ENCODE measurements around the gene C1orf21. TPM values are rescaled to one million over a fixed set of nuclear protein-coding genes. Genes with fewer than 3 reads are reported as not detected.

Gene C1orf21
- total RNA-seq, 4 donors from 2014 or later = 106 to 206 (median 154) TPM

GRCh38 chr1:184412472-184412871, 25.6 kb downstream of the C1orf21 start:
- ATAC-seq (no peak), DNase-seq (no peak)
- Histone ChIP-seq H3K9me3 (no peaks in the 10 kb centered on the region), H3K27ac (no peak overlapping the region), H3K4me3 (no peak overlapping the region), H3K4me1 (peaks cover 75 to 89% of the 10 kb centered on the region in 2 donors), H3K36me3 (peaks cover 0 to 10% of the 10 kb centered on the region in 2 donors), H3K27me3 (no peaks in the 10 kb centered on the region)
- intact Hi-C loops (cut with DNase I; ENCODE audit: low total_unique reads) = no loop called here
- in situ Hi-C loops (cut with MboI; ENCODE audit: low sequenced_read_pairs in 4 of 4) = no loop called here
- TF ChIP-seq POLR2A (IDR thresholded peaks at IDR 0.05) = no peak
- no peak for TF ChIP-seq CTCF (IDR thresholded peaks at IDR 0.05 in 4 of 5, conservative IDR thresholded peaks at IDR 0.05 in 1 of 5)

GRCh38 chr1:184416481-184416880, 29.7 kb downstream of the C1orf21 start:
- ATAC-seq (no peak), DNase-seq (no peak)
- H3K9me3 ChIP-seq = no peaks in the 10 kb centered on the region
- TF ChIP-seq POLR2A (IDR thresholded peaks at IDR 0.05) (no peak), CTCF (IDR thresholded peaks at IDR 0.05 in 4 of 5, conservative IDR thresholded peaks at IDR 0.05 in 1 of 5) (no peak)
- H3K27ac ChIP-seq = peak overlapping the region in 1 of 4 donors; percentile 62
- in situ Hi-C loops (cut with MboI; ENCODE audit: low sequenced_read_pairs in 4 of 4) (no loop called here), intact Hi-C loops (cut with DNase I; ENCODE audit: low total_unique reads) (no loop called here)
- H3K36me3 ChIP-seq = peaks cover 0 to 10% of the 10 kb centered on the region in 2 donors
- H3K4me1 ChIP-seq = peaks cover 82 to 96% of the 10 kb centered on the region in 2 donors
- no peaks in the 10 kb centered on the region for H3K27me3 ChIP-seq
- no peak overlapping the region for H3K4me3 ChIP-seq

GRCh38 chr1:184416946-184417345, 30.1 kb downstream of the C1orf21 start:
- Histone ChIP-seq H3K27me3 (no peaks in the 10 kb centered on the region), H3K36me3 (peaks cover 0 to 10% of the 10 kb centered on the region in 2 donors), H3K4me3 (no peak overlapping the region), H3K27ac (peak overlapping the region in 1 of 4 donors; percentile 62), H3K9me3 (no peaks in the 10 kb centered on the region), H3K4me1 (peaks cover 83 to 96% of the 10 kb centered on the region in 2 donors)
- intact Hi-C loops (cut with DNase I; ENCODE audit: low total_unique reads) (no loop called here), in situ Hi-C loops (cut with MboI; ENCODE audit: low sequenced_read_pairs in 4 of 4) (no loop called here)
- ATAC-seq = no peak
- DNase-seq = no peak
- TF ChIP-seq CTCF (IDR thresholded peaks at IDR 0.05 in 4 of 5, conservative IDR thresholded peaks at IDR 0.05 in 1 of 5) (no peak), POLR2A (IDR thresholded peaks at IDR 0.05) (no peak)

- ATAC-seq (no peak), DNase-seq (no peak)
- intact Hi-C loops (cut with DNase I; ENCODE audit: low total_unique reads) = no loop called here
- in situ Hi-C loops (cut with MboI; ENCODE audit: low sequenced_read_pairs in 4 of 4) = no loop called here
- peaks cover 0 to 10% of the 10 kb centered on the region in 2 donors for H3K36me3 ChIP-seq
- peak overlapping the region in 2 of 4 donors; percentile 6 to 62 for H3K27ac ChIP-seq
- no peaks in the 10 kb centered on the region for H3K9me3 ChIP-seq
- H3K4me1 ChIP-seq = peaks cover 90 to 96% of the 10 kb centered on the region in 2 donors
- H3K4me3 ChIP-seq = no peak overlapping the region
- TF ChIP-seq POLR2A (IDR thresholded peaks at IDR 0.05) = no peak
- no peak for TF ChIP-seq CTCF (IDR thresholded peaks at IDR 0.05 in 4 of 5, conservative IDR thresholded peaks at IDR 0.05 in 1 of 5)
- H3K27me3 ChIP-seq = no peaks in the 10 kb centered on the region
Measured at GRCh38 chr1:184417916-184418315, 31.1 kb downstream of the C1orf21 start.

Data from gastrocnemius medialis (tissue), 4 donors.